Glutamatergic neuron (in vitro differentiated cells): ENCODE data around the gene ATL1. TPM values are rescaled to one million over a fixed set of nuclear protein-coding genes. Genes with fewer than 3 reads are reported as not detected.

ENCODE experiments used
- DNase-seq: peaks from one replicate; pipeline ENCODE4 v3.0.0; 2022
- H3K27ac Mint-ChIP-seq: one replicate; pipeline ENCODE4 v1.8.0; 2020; ENCODE audit warnings: mild to moderate bottlenecking, mixed read lengths, inconsistent platforms; ENCODE audit not compliant: unreplicated experiment
- H3K27me3 Mint-ChIP-seq: one replicate; pipeline ENCODE4 v1.8.0; 2020; ENCODE audit warnings: mild to moderate bottlenecking, moderate library complexity, mixed read lengths, inconsistent platforms; ENCODE audit not compliant: unreplicated experiment
- H3K36me3 Mint-ChIP-seq: one replicate; pipeline ENCODE4 v1.8.0; 2020; ENCODE audit warnings: mild to moderate bottlenecking, mixed read lengths, inconsistent platforms; ENCODE audit not compliant: unreplicated experiment
- H3K4me1 Mint-ChIP-seq: one replicate; pipeline ENCODE4 v1.8.0; 2020; ENCODE audit warnings: mild to moderate bottlenecking, low read depth, mixed read lengths, inconsistent platforms; ENCODE audit not compliant: unreplicated experiment
- H3K4me3 Mint-ChIP-seq: one replicate; pipeline ENCODE4 v1.8.0; 2020; ENCODE audit warnings: mild to moderate bottlenecking, mixed read lengths, inconsistent platforms; ENCODE audit not compliant: unreplicated experiment
- H3K9me3 Mint-ChIP-seq: one replicate; pipeline ENCODE4 v1.8.0; 2020; ENCODE audit warnings: mild to moderate bottlenecking, moderate library complexity, mixed read lengths, inconsistent platforms; ENCODE audit not compliant: unreplicated experiment
- total RNA-seq: library from RNA; stranded (reverse); fragmentation: NEBNext Ultra II Directional; extraction: Animal tissue kit (Norgen Biotek cat#: 25700); gene quantifications from one replicate; pipeline ENCODE4 v1.2.1, GENCODE V29; 2021; ENCODE audit not compliant: unreplicated experiment
- TF ChIP-seq, protein P1 (sequence below): fragments of 200-600 bp; sonication (generic); IDR thresholded peaks from one replicate; pipeline ENCODE4 v1.5.0; 2021; ENCODE audit not compliant: partially characterized antibody, unreplicated experiment

Gene ATL1
- total RNA-seq, 1 donor from 2014 or later, result 44.0 TPM

GRCh38 chr14:50678163-50678562 lies 118.2 kb downstream of the ATL1 start:
- DNase-seq, result no peak
- Mint-ChIP-seq H3K36me3 (no peaks in the 10 kb centered on the region), H3K27me3 (no peaks in the 10 kb centered on the region), H3K4me1 (no peaks in the 10 kb centered on the region), H3K9me3 (no peaks in the 10 kb centered on the region), H3K27ac (no peak overlapping the region), H3K4me3 (no peak overlapping the region)
- TF ChIP-seq, protein P1, sequence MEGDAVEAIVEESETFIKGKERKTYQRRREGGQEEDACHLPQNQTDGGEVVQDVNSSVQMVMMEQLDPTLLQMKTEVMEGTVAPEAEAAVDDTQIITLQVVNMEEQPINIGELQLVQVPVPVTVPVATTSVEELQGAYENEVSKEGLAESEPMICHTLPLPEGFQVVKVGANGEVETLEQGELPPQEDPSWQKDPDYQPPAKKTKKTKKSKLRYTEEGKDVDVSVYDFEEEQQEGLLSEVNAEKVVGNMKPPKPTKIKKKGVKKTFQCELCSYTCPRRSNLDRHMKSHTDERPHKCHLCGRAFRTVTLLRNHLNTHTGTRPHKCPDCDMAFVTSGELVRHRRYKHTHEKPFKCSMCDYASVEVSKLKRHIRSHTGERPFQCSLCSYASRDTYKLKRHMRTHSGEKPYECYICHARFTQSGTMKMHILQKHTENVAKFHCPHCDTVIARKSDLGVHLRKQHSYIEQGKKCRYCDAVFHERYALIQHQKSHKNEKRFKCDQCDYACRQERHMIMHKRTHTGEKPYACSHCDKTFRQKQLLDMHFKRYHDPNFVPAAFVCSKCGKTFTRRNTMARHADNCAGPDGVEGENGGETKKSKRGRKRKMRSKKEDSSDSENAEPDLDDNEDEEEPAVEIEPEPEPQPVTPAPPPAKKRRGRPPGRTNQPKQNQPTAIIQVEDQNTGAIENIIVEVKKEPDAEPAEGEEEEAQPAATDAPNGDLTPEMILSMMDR, result no peak

GRCh38 chr14:50679674-50680073 lies 119.7 kb downstream of the ATL1 start:
- Mint-ChIP-seq H3K4me1 (no peaks in the 10 kb centered on the region), H3K9me3 (no peaks in the 10 kb centered on the region), H3K27me3 (no peaks in the 10 kb centered on the region), H3K4me3 (no peak overlapping the region), H3K27ac (no peak overlapping the region), H3K36me3 (no peaks in the 10 kb centered on the region)
- DNase-seq, result no peak
- TF ChIP-seq, protein P1, result no peak

Other genes starting within 250 kb of the ATL1 start
- 6.7 TPM for gene L2HGDH, start 247.9 kb upstream of the ATL1 start, total RNA-seq
- 22.7 TPM for gene DMAC2L, start 247.8 kb upstream of the ATL1 start, total RNA-seq
- gene CDKL1, start 163.3 kb upstream of the ATL1 start, total RNA-seq, result 3.4 TPM
- gene MAP4K5, start 27.6 kb upstream of the ATL1 start, total RNA-seq, result 99.5 TPM
- gene SAV1, start 108.2 kb downstream of the ATL1 start, total RNA-seq, result 11.6 TPM